Chondrocyte (in vitro differentiated cells): Measurements from ENCODE around the gene METTL4. TPM values are rescaled to one million over a fixed set of nuclear protein-coding genes. Genes with fewer than 3 reads are reported as not detected.

Experiments
- DNase-seq: peaks from one replicate; pipeline ENCODE4 v3.0.0; 2021; ENCODE audit warnings: mixed read lengths, low spot score
- H3K27ac Mint-ChIP-seq: one replicate; pipeline ENCODE4 v1.8.0; 2021; ENCODE audit warnings: mild to moderate bottlenecking, moderate library complexity, mixed read lengths; ENCODE audit not compliant: unreplicated experiment
- H3K27me3 Mint-ChIP-seq: 2 replicates; pipeline ENCODE4 v1.8.0; 2021; ENCODE audit warnings: low read depth, mixed read lengths
- H3K36me3 Mint-ChIP-seq: 2 replicates; pipeline ENCODE4 v1.8.0; 2021; ENCODE audit warnings: low read depth, mixed read lengths
- H3K4me1 Mint-ChIP-seq: 2 replicates; pipeline ENCODE4 v1.8.0; 2021; ENCODE audit warnings: low read depth, mild to moderate bottlenecking, mixed read lengths
- H3K4me3 Mint-ChIP-seq: one replicate; pipeline ENCODE4 v1.8.0; 2021; ENCODE audit warnings: mild to moderate bottlenecking, moderate library complexity, mixed read lengths; ENCODE audit not compliant: unreplicated experiment
- H3K9me3 Mint-ChIP-seq: 2 replicates; pipeline ENCODE4 v1.8.0; 2021; ENCODE audit warnings: low read depth, mixed read lengths
- CTCF ChIP-seq: fragments of 200-600 bp; sonication (generic); IDR thresholded peaks from 2 replicates; pipeline ENCODE4 v1.5.0; 2021; ENCODE audit warnings: antibody characterized with exemption, mild to moderate bottlenecking, moderate library complexity
- total RNA-seq: library from RNA; stranded (reverse); gene quantifications from 3 replicates; pipeline ENCODE4 v1.2.1, GENCODE V29; 2021

Gene METTL4
- total RNA-seq, 1 donor from 2014 or later: 6.5 TPM

DNA sequence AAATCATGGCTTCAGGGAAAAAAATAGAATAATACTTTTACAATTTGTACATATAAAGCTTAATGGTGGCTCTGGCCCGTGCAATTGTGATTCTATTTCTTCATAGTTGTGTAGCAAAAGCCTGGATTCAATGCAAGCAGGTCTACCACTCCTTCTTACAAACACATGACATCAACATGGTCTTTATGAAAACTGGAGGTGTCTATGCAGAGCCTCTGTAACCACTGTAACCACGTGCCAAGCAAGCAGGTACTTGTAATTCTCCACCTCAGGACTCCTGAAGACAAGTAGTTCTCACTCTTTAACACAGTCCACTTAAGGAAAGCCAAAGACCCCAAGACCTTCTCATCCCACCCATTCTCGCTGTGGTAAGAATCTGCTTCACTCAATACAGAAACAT lies 62.6 kb downstream of the METTL4 start:
- H3K36me3 Mint-ChIP-seq: no peaks in the 10 kb centered on the region
- no peak for TF ChIP-seq CTCF
- H3K4me1 Mint-ChIP-seq: peaks cover 5% of the 10 kb centered on the region
- no peak for DNase-seq
- H3K4me3 Mint-ChIP-seq: no peak overlapping the region
- H3K9me3 Mint-ChIP-seq: no peaks in the 10 kb centered on the region
- H3K27me3 Mint-ChIP-seq: no peaks in the 10 kb centered on the region
- H3K27ac Mint-ChIP-seq: no peak overlapping the region

DNA sequence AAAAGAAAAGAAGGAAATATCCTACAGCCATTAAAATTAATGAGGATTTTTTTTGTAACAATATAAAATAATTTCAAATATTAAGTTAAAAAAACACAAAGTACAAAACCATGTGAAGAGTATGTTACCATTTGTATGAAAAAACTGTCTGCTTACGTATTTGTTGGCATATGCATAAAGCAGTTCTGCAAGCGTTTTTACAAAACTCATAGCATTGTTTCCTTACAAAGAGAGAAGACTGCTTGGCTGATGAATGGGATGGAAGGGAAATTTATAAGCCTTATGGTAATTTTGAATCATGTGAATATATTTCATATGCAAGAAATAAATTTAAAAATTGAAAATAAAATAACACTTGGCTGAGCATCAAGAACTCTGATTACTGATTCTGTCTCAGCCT lies 63.1 kb downstream of the METTL4 start:
- no peak for TF ChIP-seq CTCF
- no peaks in the 10 kb centered on the region for H3K36me3 Mint-ChIP-seq
- H3K27me3 Mint-ChIP-seq: no peaks in the 10 kb centered on the region
- no peak overlapping the region for H3K27ac Mint-ChIP-seq
- no peaks in the 10 kb centered on the region for H3K9me3 Mint-ChIP-seq
- H3K4me3 Mint-ChIP-seq: no peak overlapping the region
- no peak for DNase-seq
- no peaks in the 10 kb centered on the region for H3K4me1 Mint-ChIP-seq

DNA sequence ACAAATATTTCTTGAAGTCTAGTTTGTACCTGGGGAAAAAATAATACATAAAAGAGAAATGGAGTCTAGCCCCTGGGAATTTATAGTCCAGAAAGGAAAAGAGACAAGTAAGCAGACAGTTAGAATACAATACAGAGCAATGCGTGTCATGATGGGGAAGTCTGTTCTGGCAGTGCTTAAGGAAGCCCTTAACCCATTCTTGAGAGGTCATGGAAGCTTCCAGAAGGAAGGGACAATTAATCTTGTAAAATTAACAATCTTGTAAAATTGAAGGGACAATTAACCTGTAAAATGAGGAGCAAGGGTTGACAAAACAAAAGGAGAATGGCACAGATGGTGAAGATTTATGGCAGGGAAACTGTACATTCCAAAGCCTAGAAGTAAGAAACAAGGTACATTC lies 66.7 kb downstream of the METTL4 start:
- Mint-ChIP-seq H3K36me3 (no peaks in the 10 kb centered on the region), H3K4me1 (no peaks in the 10 kb centered on the region), H3K27ac (no peak overlapping the region), H3K9me3 (no peaks in the 10 kb centered on the region), H3K4me3 (no peak overlapping the region), H3K27me3 (no peaks in the 10 kb centered on the region)
- no peak for DNase-seq
- TF ChIP-seq CTCF: no peak

DNA sequence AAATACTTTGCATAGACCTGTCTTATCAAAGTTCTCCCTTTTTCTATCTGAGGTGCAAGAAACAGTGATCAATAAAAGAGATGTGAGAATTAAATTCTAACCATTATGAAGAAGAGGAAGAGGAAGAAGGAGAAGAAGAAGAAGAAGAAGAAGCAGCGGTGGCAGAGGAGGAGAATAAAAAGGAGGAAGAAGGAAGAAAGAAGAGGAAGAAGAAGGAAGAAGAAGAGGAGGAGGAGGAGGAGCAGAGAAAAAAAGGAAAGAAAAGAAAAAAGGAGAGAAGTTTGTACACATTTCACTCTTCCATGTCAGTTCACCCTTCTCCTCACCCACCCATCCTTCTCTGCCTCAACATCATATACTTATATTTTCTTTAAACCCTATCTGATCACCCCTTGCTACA lies 68.4 kb downstream of the METTL4 start:
- Mint-ChIP-seq H3K9me3 (no peaks in the 10 kb centered on the region), H3K4me3 (no peak overlapping the region), H3K4me1 (no peaks in the 10 kb centered on the region), H3K36me3 (no peaks in the 10 kb centered on the region), H3K27ac (no peak overlapping the region), H3K27me3 (no peaks in the 10 kb centered on the region)
- TF ChIP-seq CTCF: no peak
- no peak for DNase-seq

DNA sequence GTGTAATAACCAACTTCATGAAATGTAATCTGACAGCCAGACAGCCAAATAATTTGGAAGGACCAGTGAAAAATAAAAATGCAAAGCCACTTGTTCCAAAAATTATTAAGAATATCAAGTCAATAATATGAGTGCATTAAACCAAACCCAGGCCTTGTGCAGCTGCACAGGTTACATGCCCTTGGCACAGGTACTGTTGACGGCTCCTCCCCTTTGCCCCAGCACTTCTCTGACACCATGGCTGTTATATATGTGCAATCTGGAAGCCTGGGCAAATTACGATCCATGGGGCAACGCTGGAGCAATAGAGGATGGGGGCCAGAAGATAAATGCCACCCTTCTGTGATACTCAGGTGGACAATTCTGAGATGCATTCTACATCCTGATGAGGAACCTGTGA lies 68.9 kb downstream of the METTL4 start:
- no peaks in the 10 kb centered on the region for H3K27me3 Mint-ChIP-seq

More for the DNA sequence above, 68.9 kb downstream of the METTL4 start:
- TF ChIP-seq CTCF: no peak
- H3K9me3 Mint-ChIP-seq: no peaks in the 10 kb centered on the region
- no peaks in the 10 kb centered on the region for H3K36me3 Mint-ChIP-seq
- DNase-seq: no peak
- no peak overlapping the region for H3K27ac Mint-ChIP-seq
- no peaks in the 10 kb centered on the region for H3K4me1 Mint-ChIP-seq
- no peak overlapping the region for H3K4me3 Mint-ChIP-seq
